HG03432 (cell line): ENCODE measurements around the gene MAMDC4.
"Not testable (repeated sequence)": the region's sequence is repeated elsewhere in the genome, so short reads cannot be mapped to it uniquely, and the experiment has no call there.

Experiments
- ATAC-seq: cut with Tn5 transposase; IDR thresholded peaks from one replicate; pipeline ENCODE4 v1.9.1; 2021; ENCODE audit warnings: mild to moderate bottlenecking, moderate library complexity; ENCODE audit not compliant: unreplicated experiment

MAMDC4 gene

GRCh38 chr9:136824496-136825225, 27.5 kb upstream of the MAMDC4 start:
- ATAC-seq = no peak

GRCh38 chr9:136825295-136826187, 26.6 kb upstream of the MAMDC4 start:
- no peak for ATAC-seq

DNA sequence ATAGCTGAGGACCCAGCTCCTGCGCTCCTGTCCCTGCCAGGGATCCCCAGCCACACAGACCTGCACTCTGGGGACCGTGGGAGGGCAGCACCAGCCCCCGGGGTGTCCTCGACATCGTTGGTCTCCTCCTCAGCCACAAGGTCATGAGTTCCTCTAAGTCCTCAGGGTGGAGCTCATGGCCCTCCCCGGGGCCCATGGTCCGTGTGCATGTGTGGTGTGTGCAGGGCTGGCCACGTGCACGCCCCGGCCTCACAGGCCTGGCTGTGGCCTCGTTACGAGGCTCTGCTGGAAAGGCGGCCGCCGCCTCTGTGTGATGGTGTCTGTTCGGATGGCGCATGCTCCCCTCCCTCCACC, 26.0 kb upstream of the MAMDC4 start:
- no peak for ATAC-seq

DNA sequence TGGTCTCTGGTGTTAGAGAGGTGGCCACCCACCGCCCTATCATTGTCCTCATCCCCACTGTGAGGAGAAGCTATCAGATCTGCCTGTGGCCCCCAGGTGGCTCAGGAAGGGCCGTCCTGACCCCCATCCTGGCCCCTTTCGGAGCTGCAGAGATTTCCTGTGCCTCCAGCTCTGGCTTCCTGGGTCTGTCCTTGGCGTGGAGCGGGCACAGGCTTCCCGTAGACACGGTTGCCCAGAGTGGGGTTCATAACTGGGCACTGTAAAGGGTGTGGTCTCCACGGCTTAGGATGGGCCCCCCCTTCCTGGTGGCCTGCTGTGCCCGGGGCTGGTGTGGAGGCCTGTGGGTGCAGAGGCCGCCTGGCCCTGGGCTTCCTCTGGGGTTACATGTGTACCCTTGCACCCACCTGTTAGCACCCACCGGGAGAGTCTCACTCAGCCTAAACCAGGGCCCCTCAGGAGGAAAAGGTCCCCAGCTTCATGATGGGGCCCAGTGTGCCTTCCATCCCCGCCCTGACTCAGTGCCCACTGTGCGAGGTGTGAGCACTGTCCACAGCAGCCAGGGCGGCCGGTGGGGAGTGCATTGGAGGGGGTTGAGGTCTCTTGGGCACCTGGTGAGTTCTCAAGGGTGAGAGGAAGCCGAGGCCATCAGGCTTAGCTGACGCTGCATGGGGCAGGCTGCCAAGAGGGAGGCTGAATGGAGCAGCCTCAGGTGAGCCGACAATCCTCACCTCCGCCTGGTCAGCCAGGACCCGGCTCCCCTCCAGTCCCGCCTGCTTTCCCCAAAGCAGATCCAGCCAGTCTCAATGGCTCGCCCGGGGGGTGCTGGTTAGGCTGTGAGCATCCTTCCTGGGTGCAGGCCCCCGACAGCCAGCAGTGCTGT, 25.2 kb upstream of the MAMDC4 start:
- ATAC-seq = no peak

GRCh38 chr9:136827794-136828473, 24.2 kb upstream of the MAMDC4 start:
- ATAC-seq = no peak

DNA sequence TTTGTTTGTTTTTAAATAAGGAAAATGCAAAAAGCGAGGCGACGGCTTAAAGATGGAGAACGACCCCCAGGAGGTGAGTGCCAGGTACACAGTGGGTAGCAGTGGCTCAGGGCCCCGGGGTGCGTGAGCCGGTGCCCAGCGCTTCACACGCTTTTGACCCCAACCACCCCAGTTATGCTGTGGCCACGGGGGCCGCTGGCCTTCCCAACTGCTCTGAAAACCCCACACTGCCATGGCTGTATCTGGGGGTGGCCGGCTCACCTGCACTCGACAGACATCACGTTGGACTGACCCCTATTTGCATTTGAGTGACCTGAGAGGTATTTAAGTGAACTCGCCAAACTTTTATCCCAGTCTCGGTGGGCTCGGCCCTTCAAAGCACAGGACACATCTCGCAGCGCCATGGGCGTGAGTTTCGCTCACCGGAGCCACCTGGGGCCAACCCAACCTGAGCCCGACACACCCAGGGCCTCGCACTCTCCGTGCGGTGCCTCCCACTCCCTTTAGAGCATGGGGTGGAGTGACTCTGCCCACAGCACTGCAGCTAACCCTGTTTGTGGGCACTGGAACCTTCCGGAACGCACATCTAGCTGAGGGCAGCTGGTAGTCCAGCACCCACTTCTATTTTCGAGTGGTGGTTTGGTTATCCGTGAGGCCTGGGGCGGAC, 23.5 kb upstream of the MAMDC4 start:
- no peak for ATAC-seq

GRCh38 chr9:136829412-136829811, 22.7 kb upstream of the MAMDC4 start:
- ATAC-seq = no peak

GRCh38 chr9:136829981-136830885, 21.9 kb upstream of the MAMDC4 start:
- ATAC-seq = no peak

DNA sequence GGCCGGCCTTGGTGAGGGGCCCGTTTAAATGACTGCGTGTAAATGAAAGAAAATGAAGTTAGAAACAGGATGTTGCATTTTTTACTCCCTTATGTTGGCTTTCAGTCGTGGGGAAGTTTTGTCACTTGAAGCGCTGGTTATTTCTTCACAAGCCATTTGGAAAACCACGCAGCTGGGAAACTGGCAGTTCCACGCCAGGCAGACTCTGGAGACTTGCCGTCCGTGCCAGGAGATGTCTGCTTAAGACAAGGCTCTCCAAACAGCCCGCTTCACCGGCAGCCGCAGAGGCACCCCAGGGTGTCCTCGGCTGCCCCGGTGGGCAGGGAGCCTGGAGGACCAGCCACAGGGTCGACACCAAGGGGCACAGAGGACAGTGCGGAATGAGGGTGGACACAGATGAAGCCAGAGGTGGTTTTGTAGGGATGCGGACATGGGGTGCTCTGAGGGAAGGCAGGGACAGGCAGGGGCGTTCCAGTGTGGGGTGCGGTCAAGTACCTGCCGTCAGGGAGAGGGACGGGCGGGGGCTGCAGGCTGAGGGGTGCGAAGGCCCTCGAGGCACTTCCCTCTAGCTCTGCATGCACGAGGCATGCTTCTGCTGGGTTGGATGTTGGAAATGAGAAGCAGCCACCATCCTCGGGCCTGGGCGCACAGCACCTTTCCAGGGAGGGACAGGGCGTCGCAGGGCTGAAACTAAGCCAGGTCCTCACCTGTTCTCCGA, 21.0 kb upstream of the MAMDC4 start:
- ATAC-seq = no peak

DNA sequence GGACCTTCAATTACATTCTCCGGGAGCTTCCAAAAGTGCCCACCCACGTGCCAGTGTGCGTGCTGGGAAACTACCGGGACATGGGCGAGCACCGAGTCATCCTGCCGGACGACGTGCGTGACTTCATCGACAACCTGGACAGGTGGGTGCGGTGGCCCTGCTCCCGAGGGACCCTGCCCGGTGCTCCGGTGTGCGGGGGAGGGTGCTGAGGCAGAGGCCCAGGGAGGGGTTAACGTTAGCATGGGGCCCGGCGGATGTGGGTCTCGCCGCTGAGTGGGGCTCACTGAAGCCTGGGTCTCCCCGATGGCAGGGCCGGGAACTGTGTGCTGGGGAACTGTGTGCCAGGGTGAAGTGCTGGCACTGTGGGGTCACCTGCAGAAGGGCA, 20.4 kb upstream of the MAMDC4 start:
- ATAC-seq = no peak

- no peak for ATAC-seq
Observed at GRCh38 chr9:136832581-136832980, 19.6 kb upstream of the MAMDC4 start.

DNA sequence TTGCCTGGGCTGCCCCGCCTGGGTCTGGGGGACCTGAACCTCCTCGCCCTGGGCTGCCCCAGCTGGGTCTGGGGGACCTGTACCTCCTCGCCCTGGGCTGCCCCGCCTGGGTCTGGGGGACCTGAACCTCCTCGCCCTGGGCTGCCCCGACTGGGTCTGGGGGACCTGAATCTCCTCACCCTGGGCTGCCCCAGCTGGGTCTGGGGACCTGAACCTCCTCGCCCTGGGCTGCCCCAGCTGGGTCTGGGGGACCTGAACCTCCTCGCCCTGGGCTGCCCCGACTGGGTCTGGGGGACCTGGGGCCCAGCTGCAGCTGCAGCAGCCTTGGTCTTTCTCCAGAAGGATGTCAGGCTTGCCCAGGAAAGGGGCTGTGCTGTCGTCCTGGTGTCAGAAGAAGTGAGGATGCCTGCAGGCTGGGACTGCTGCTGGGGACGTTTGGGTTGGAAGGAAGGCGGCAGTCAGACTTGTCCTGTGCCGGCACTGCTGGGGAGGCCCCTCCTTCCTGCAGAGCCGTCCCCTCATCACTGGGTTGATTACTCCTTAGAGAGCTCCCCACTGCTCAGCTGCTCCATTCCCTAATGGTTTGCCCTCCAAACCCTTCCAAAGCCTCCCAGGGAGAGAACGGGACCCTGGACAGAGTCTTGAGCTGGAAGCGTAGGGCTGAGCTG, 18.6 kb upstream of the MAMDC4 start:
- ATAC-seq = not testable (repeated sequence)

- ATAC-seq = no peak
Observed at GRCh38 chr9:136835162-136835931, 16.8 kb upstream of the MAMDC4 start.

GRCh38 chr9:136835932-136836904, 15.9 kb upstream of the MAMDC4 start:
- ATAC-seq = no peak

DNA sequence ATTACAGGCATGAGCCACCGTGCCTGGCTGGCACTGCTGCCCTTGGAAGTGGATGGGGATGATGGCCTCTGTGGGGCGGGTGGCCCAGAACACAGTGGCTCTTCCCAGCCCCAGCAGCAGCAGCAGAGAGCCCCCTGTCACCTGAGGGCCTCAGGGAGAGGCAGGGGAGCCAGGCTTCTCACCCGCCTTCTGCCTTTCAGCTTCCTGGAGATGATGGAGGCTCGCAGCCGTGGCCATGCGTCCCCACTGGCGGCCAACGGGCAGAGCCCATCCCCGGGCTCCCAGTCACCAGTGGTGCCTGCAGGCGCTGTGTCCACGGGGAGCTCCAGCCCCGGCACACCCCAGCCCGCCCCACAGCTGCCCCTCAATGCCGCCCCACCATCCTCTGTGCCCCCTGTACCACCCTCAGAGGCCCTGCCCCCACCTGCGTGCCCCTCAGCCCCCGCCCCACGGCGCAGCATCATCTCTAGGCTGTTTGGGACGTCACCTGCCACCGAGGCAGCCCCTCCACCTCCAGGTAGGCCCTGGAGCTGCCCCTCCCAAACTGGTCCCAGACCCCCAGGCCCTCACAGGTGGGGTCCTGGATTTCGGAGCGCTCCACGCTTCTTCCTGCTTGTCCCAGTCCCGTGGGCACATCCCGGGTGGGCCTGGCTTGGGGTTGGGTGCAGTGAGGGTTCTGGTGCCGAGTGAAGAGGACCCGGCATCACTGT, 14.8 kb upstream of the MAMDC4 start:
- no peak for ATAC-seq
